ENCODE measurements around the gene TWF2.

DNA sequence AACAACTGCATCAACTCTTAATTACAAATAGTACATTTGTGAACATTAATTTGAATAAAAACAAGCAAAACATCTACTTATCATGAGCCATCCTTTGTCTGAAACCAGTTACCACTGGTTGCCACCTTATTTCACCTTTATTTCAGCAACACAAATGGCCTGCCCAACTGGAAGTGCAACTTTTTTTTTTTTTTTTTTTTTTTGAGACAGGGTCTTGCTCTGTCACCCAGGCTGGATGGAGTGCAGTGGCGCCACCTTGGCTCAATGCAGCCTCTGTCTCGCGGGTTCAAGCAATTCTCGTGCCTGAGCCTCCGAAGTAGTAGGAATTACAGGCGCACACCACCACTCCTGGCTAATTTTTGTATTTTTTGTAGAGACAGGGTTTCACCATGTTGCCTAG lies 26.4 kb upstream of the TWF2 start:
- TF ChIP-seq, protein P1, sequence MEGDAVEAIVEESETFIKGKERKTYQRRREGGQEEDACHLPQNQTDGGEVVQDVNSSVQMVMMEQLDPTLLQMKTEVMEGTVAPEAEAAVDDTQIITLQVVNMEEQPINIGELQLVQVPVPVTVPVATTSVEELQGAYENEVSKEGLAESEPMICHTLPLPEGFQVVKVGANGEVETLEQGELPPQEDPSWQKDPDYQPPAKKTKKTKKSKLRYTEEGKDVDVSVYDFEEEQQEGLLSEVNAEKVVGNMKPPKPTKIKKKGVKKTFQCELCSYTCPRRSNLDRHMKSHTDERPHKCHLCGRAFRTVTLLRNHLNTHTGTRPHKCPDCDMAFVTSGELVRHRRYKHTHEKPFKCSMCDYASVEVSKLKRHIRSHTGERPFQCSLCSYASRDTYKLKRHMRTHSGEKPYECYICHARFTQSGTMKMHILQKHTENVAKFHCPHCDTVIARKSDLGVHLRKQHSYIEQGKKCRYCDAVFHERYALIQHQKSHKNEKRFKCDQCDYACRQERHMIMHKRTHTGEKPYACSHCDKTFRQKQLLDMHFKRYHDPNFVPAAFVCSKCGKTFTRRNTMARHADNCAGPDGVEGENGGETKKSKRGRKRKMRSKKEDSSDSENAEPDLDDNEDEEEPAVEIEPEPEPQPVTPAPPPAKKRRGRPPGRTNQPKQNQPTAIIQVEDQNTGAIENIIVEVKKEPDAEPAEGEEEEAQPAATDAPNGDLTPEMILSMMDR (IDR thresholded peaks at IDR 0.05) = no peak
- TF ChIP-seq POLR2A (IDR thresholded peaks at IDR 0.05) = no peak

All from lower leg skin (tissue), 3 donors.